GM21737 (cell line): ENCODE data around the gene GRHL1.
A peak's percentile ranks its signal among the peaks of the same experiment; 100 is the strongest.

ENCODE experiments used
- ATAC-seq: cut with Tn5 transposase; IDR thresholded peaks from one replicate; pipeline ENCODE4 v1.9.1; 2021; ENCODE audit warnings: mild to moderate bottlenecking, moderate library complexity; ENCODE audit not compliant: unreplicated experiment

GRHL1 gene

DNA sequence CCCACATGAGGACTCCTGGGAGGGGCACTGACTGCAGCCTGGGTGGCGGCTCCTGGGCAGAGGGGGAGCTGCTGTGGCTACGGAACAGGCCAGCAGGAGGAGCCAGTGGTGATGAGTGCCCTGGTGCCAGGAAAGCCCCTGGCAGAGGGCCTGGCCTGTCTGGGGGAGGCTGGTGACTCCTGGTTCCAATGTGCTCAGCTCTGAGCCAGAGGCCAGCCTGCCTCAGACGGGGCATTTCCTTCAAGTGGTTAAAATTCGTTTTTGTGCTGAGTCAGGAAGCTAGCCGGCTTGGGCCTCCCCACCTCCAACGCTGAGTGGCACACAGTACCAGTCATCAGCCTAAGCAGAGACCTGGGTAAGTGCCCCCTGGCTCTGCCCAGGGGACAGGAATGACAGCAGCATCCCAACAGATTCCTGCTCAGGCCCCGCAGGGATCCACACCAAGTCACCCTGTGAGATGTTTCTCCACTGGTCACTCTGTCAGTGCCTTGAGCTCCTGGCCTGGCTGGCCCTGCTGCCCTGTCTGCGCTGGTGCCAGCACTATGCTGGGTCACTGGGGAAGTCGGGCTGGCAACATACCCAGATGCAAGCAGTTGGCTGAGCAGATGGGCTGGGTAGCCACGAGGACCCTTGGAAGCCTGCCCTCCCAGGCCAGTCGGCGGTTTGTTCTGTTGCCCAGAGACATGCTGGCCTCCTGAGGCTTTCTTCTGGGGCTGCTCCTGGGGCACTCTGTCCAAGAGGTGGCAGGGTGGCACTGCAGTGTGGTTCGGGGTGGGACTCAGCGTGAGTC is 84.8 kb downstream of the GRHL1 start:
- ATAC-seq: no peak

DNA sequence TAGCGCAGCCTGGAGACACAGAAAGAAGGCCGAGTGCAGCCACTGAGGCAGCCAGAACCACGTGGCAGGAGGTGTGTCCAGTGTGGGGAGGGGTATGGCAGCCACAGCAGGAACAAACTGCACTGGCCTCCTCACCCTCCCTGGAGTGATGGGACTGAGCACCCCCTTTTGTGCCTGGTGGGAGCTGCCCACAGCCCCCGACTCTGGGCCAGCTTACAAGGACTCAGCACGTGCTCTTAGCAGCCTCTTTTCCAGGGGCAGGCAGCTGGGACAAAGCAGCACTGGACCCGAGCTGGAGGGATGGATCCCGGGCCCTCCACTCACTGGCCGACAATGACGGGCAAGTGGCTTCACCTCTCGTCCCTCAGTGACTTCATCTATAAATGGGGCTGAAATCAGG is 86.6 kb downstream of the GRHL1 start:
- no peak for ATAC-seq

DNA sequence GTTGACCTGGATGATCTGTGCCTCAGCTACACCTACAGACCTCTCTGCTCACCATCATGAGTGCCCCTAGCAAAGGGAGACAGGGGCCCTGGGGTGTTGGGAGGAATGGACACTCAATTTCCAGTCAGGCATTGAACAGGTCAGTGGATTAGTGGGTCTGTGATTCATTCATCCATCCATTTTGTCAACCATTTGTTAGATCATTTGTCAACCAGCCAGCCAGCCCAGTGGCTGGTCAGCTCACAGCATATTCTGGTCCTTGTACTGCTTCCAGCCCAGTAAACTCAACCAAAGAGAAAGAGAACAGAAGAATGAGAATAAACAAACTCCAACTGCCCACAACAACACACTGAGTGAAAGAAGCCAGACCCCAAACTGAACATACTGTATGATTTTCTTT is 87.2 kb downstream of the GRHL1 start:
- no peak for ATAC-seq

DNA sequence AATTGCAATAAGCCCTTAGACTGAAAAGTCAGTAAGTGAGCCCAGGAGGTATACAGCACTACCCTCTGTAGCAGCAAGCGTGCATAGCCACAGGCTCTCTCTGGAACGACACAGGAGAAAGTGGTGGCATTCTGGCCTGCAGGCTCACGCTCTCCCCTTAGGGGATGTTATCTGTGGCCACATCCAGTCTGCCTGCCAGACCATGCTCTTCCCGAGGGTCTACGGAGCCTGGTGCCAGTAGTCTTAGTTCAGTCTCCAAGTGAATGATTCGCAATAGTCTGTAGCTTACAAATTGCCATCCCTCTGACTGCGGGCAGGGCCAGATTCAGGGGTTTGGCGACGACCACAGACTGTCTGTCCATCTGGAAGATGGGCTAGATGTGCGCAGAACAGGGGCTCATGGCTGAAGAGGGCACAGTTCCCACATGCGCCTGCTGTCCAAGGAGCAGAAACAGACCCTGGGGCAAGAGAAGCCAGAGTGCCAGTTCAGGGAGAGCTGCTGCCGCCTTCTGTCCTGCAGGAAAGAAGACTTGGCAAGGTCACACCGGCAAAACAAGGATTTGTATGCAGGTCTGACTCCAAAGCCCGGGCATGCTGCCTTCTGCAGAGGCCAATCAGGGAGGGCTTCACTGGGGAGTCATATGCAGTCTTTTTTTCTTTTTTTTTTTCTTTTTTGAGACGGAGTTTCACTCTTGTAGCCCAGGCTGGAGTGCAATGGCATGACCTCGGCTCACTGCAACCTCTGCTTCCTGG is 88.3 kb downstream of the GRHL1 start:
- ATAC-seq: no peak

DNA sequence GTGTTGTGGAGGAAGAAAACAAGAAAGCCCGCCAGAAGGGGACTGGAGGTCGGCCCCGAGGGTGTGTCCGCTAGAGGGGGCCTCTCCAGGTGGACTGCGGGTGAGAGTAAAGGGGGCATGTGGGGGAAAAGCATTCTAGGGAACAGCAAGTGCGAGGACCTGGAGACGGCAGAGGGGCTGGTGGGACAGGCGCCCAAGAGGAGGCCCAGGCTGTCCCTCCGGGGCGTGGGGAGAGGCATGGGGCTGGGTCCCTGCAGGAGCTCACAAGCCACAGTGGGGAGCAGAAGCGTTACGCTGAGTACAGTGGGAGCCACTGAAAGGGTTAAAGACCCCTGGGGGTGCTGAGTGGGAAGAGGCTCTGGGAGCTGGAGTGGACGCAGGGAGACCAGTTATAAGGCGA is 90.2 kb downstream of the GRHL1 start:
- ATAC-seq: no peak

DNA sequence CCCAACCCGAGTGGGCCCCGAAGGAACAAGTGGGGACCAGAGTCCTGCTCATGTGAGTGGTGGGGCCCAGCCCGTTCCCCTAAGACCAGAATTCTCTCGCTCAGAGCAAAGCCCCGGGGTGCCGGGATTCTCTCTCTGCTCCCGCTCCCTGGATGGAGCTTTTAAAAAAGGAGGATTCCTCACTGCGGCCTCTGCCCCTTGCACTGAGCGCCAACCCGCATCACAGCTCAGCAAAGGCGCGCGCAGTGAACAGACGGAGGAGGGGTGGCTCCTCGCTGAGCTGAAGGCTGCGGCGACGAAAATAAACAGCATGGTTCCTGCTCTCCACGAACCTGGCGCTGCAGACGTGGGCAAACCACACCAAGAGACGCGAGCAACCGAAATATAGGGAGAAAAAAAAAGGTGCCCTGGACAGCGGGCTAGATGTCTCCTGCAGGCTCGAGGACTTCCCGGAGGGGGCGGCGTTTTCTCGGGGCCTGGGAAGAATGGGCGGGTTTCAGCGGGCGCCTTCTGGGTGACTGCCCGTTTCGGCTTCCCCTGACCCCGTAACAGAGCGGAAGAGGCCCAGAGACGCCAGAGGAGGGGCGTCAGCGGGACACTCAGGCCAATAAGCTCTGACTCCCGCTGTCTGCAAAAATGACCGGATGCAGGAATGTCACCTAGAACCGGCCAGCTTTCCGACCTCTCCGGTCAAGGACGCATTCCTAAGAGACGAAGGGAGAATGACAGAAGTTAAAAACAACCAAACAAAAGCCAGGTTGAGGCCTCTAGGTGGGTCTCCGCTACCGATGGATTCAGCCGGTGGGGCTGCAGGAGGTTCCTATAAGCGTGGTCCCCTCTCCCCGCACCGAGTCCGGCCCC is 91.0 kb downstream of the GRHL1 start:
- ATAC-seq: no peak

DNA sequence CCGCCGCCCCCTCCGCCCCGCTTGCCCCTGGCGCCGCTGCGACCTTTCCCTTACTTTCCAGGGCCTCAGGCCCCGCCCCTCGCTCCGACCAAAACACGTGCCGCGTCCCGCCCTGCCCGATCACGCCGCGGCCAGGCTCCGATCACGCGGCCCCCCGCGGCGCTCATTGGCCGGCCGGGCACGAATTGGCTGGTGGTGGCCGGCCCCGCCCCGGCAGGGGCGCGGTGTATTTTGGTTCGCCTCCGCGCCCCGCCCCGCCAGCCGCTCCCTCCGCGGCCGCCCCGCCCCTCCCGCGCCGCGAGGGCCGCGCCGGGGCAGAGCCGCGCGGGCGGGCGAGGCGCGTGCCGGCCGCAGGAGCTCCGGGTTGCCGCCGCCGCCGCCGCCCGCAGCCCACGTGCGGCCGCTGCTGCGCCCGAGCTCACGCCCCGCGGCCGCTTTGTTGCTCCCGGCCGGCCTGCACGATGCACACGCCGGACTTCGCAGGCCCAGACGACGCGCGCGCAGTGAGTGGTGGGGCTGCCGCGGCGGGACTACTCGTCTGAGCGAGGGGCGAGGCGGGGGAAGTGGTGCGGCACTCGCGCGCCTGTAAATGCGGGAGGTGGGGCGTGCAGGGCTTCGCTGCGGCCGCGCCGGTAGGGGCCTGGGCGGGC is 91.9 kb downstream of the GRHL1 start, which contains the start of gene KLF11:
TSS of gene KLF11 (plus strand) at position 295 of the 650 bp plus-strand sequence. CDS start at position 462, 167 bp downstream.
- peak; percentile 74 for ATAC-seq

DNA sequence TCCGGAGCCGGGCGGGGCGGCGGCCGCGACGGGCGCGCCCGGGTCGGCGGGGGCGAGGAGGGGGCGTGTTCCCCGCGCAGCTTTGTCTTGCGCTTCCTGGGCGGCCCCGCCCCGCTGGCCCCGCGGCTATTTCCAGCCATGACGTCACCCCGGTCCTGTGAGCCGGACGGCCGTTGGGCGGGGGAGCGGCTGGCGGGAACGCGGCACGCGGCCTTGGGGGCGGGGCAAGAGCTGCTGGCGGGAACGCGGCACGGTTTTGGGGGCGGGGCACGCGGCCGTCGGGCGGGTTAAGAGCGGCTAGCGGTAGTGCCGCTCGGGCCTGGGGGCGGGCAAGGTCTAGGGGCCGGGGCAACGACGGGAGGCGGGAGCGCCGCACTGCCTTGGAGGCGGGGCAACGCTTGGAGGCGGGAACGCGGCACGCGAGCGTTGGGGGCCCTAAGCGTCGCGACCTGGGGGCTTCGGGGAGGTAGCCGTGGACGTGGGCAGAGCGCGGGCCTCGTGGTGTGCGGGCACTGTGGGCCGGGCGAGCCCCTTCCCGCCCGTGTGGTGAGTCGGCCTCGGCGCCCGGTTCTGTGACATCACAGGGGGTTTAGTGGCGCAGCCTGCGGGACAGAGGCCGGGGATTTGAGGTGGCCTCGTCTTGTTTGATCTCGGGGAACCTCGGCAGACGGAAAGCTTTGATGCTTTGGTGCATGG is 92.6 kb downstream of the GRHL1 start:
- ATAC-seq: peak; percentile 41

DNA sequence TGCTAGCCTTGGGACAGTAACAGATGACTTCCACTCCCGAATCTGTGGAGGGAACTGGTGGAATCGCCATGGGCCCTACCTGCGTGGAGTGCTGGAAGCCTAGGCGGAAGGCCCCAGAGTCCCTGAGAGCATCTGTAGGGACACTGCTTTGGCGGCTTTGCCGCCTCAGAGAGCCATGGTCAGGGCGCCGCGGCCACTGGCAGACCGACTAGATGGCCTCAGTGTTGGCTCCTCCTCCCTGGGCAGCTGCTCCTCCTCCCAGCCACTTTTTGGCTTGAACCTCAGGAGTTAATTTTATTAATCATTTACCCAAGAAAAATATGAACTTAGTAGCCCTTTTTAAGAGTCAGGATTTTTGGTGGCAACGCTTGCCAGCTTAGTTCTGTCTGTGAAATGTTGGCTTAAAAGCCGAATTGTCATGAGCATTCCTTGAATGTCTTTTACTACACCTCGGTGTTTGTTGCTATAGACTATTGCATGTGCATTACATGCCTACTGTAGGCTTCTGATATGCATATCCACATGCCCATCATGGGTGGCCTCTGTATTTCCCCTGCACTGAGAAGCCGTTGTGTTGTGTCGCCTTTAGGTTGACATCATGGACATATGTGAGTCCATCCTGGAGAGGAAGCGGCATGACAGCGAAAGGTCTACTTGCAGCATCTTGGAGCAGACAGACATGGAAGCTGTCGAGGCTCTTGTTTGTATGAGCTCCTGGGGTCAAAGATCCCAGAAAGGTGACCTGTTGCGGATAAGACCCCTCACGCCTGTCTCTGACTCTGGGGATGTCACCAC is 94.3 kb downstream of the GRHL1 start:
- ATAC-seq: no peak

DNA sequence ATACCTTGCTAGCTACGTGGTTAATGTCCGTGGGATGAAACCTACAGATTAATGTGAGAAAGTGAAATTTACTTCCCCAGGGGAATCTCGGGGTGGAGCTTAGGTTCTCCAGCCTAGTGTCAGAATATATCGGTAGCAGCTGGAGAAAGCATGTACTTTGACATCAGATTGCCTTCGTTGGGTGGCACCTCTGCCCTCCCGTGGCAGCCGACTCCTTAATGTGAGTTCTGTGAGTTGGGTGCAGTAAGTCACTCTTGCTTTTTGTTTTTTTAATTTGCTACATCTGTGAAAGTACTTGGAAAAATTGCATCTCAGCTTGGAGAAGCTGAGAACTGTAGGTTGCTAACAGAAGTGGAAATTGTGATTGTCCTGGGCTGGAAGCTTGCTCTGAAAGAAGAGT is 95.4 kb downstream of the GRHL1 start:
- ATAC-seq: no peak

DNA sequence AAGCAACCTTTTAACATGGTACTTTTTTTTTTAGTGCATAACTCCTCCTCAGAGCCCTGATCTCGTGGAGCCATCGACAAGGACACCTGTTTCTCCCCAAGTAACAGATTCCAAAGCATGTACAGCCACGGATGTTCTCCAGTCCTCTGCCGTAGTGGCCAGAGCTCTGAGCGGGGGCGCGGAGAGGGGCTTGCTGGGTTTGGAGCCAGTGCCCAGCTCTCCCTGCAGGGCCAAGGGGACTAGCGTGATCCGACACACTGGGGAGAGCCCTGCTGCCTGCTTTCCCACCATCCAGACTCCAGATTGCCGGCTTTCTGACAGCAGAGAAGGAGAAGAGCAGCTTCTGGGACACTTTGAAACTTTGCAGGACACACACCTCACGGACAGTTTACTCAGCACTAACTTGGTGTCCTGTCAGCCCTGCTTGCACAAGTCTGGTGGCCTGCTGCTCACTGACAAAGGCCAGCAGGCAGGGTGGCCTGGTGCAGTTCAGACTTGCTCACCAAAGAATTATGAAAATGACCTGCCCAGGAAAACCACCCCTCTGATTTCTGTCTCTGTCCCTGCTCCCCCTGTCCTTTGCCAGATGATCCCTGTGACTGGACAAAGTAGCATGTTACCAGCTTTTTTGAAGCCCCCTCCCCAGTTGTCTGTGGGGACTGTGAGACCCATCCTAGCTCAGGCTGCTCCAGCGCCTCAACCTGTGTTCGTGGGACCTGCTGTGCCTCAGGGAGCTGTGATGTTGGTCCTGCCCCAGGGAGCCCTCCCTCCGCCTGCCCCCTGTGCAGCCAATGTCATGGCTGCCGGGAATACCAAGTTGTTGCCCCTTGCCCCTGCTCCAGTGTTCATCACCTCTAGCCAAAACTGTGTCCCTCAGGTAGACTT is 96.4 kb downstream of the GRHL1 start:
- ATAC-seq: no peak

DNA sequence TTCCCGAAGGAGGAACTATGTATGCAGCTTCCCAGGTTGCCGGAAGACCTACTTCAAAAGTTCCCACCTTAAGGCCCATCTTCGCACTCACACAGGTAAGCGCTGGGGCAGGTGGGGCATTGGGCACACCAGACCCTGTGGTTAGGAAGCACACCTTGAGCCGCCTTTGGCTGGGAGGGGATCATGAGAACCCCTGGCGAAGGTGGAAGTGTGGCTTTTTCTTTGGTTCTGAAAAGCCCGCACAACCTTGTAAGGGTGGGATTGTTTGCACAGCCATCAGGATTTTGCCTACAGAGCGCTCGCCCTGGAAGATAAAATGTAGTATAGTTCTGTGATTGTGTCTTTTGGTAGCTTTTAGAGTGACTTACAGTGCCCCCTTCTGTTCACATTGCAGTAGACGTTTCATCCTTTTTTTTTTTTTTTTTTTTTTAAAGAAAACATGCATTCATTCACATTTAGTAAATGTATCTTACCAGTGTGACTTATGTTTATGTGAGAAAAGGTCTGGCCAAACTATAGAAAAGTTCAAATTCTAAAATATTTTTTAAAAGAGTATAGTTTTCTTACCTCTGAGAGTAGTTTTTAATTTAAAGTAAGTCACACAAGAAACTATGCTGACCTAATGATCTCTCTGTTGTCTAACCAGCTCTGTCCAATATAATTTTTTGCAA is 97.1 kb downstream of the GRHL1 start:
- no peak for ATAC-seq
